GM23248 (cell line): Measurements from ENCODE around the gene TUBA4A. TPM values are rescaled to one million over a fixed set of nuclear protein-coding genes. Genes with fewer than 3 reads are reported as not detected.

Experiments
- DNase-seq: peaks from one replicate; pipeline ENCODE4 v3.0.0-alpha.2; 2015
- H2AFZ ChIP-seq: fragments of 200-600 bp; sonication (generic); 2 replicates; pipeline ENCODE4 v1.6.1; 2016; ENCODE audit warnings: antibody characterized with exemption
- H3F3A ChIP-seq: fragments of 200-600 bp; sonication (generic); 2 replicates; pipeline ENCODE4 v1.6.1; 2016; ENCODE audit warnings: mild to moderate bottlenecking, antibody characterized with exemption, mixed run types; ENCODE audit not compliant: insufficient read depth
- H3K27ac ChIP-seq: fragments of 200-600 bp; sonication (generic); 2 replicates; pipeline ENCODE4 v1.5.1; 2016; ENCODE audit warnings: mild to moderate bottlenecking
- H3K27me3 ChIP-seq: fragments of 200-600 bp; sonication (generic); replicated peaks from 2 replicates; pipeline ENCODE4 v1.6.1; 2016; ENCODE audit warnings: mild to moderate bottlenecking; ENCODE audit not compliant: insufficient read depth
- H3K36me3 ChIP-seq: fragments of 200-600 bp; sonication (generic); 2 replicates; pipeline ENCODE4 v1.6.1; 2016; ENCODE audit warnings: low read depth, mild to moderate bottlenecking
- H3K4me1 ChIP-seq: fragments of 200-600 bp; sonication (generic); 2 replicates; pipeline ENCODE4 v1.6.1; 2016; ENCODE audit warnings: mild to moderate bottlenecking; ENCODE audit not compliant: insufficient read depth
- H3K4me2 ChIP-seq: fragments of 200-600 bp; sonication (generic); one replicate; pipeline ENCODE4 v1.6.1; 2016; ENCODE audit warnings: mild to moderate bottlenecking; ENCODE audit not compliant: unreplicated experiment
- H3K4me3 ChIP-seq: fragments of 200-600 bp; sonication (generic); 2 replicates; pipeline ENCODE4 v1.5.1; 2016; ENCODE audit warnings: mild to moderate bottlenecking
- H3K79me2 ChIP-seq: fragments of 200-600 bp; sonication (generic); 2 replicates; pipeline ENCODE4 v1.6.1; 2016; ENCODE audit warnings: mild to moderate bottlenecking; ENCODE audit not compliant: insufficient read depth
- H3K9ac ChIP-seq: fragments of 200-600 bp; sonication (generic); 2 replicates; pipeline ENCODE4 v1.6.1; 2016; ENCODE audit warnings: mild to moderate bottlenecking
- H3K9me2 ChIP-seq: fragments of 200-600 bp; sonication (generic); 2 replicates; pipeline ENCODE4 v1.6.1; 2016; ENCODE audit warnings: mixed run types, mild to moderate bottlenecking, moderate library complexity; ENCODE audit not compliant: insufficient read depth
- H3K9me3 ChIP-seq: fragments of 200-600 bp; sonication (generic); one replicate; pipeline ENCODE4 v1.6.1; 2017; ENCODE audit warnings: low read depth
- H4K20me1 ChIP-seq: fragments of 200-600 bp; sonication (generic); 2 replicates; pipeline ENCODE4 v1.6.0; 2016; ENCODE audit not compliant: insufficient read depth
- EZH2 ChIP-seq: fragments of 200-600 bp; sonication (generic); IDR thresholded peaks from 2 replicates; pipeline ENCODE4 v1.6.1; 2018; ENCODE audit warnings: antibody characterized with exemption, mild to moderate bottlenecking; ENCODE audit not compliant: insufficient read depth, poor library complexity, severe bottlenecking
- EZH2phosphoT487 ChIP-seq: fragments of 200-600 bp; sonication (generic); IDR thresholded peaks from 2 replicates; pipeline ENCODE4 v1.6.1; 2018; ENCODE audit warnings: antibody characterized with exemption, moderate library complexity, mild to moderate bottlenecking, low read depth; ENCODE audit not compliant: insufficient read depth
- WGBS, 2 experiments: methylation state at CpG; one replicate each; pipeline ENCODE4 v1.1.6; 2015 to 2017; ENCODE audit warnings: low lambda C conversion rate in 2 of 2, low coverage in 1 of 2; ENCODE audit errors: missing lambda C conversion rate in 2 of 2; 5-methylcytosine and 5-hydroxymethylcytosine counted together
- in situ Hi-C: fragments of 300-500 bp; cut with MboI; formaldehyde crosslinking; loops from 2 replicates; pipeline ENCODE4 v1.15.0; 2020
- polyA plus RNA-seq: library from polyadenylated mRNA; unstranded; fragments of >200 nt; fragmentation: Nextera tagmentation; extraction: Ambion mirVana; gene quantifications from 2 replicates; pipeline ENCODE4 v1.2.1, GENCODE V29; 2016
- total RNA-seq: library from RNA; depleted of rRNA; stranded (reverse); fragments of >200 nt; shearing (Covaris generic); gene quantifications from 2 replicates; pipeline ENCODE4 v1.2.3, GENCODE V29; 2014

TUBA4A gene
- total and polyA plus RNA-seq, 2 experiments from 2014 or later, result 14.3 to 14.5 TPM

- TF ChIP-seq EZH2 (no peak), EZH2phosphoT487 (no peak)
- H3K4me2 ChIP-seq, result peak overlapping the region; percentile 50
- no peaks in the 10 kb centered on the region for H3K27me3 ChIP-seq
Observed at GRCh38 chr2:219285373-219285735, 31.6 kb upstream of the TUBA4A start.

GRCh38 chr2:219284501-219285372 is 31.0 kb upstream of the TUBA4A start:
- Histone ChIP-seq H3F3A (peaks cover 8% of the 10 kb centered on the region), H4K20me1 (no peaks in the 10 kb centered on the region), H3K4me3 (no peak overlapping the region), H2AFZ (no peak overlapping the region), H3K36me3 (no peaks in the 10 kb centered on the region), H3K9me2 (no peaks in the 10 kb centered on the region), H3K4me2 (no peak overlapping the region), H3K27me3 (no peaks in the 10 kb centered on the region), H3K9ac (no peak overlapping the region), H3K27ac (peak overlapping the region; percentile 33; the same call in 1 of the 2 replicates), H3K4me1 (peaks cover 29% of the 10 kb centered on the region), H3K9me3 (no peaks in the 10 kb centered on the region), H3K79me2 (peaks cover 14% of the 10 kb centered on the region; the same call in 1 of the 2 replicates)
- 89 to 91% methylated on average over 16 of the region's 16 CpGs for WGBS, 2 experiments
- no peak for TF ChIP-seq EZH2
- in situ Hi-C loops, result no loop called here
- DNase-seq, result peak; percentile 42

More at GRCh38 chr2:219285373-219285735, 31.6 kb upstream of the TUBA4A start:
- no peak overlapping the region for H3K4me3 ChIP-seq
- no peak overlapping the region for H2AFZ ChIP-seq
- H3K9me2 ChIP-seq, result no peaks in the 10 kb centered on the region
- H3K36me3 ChIP-seq, result no peaks in the 10 kb centered on the region
- H3K9ac ChIP-seq, result peak overlapping the region; percentile 38; the same call in 1 of the 2 replicates
- H3F3A ChIP-seq, result peaks cover 8% of the 10 kb centered on the region
- H3K27ac ChIP-seq, result peak overlapping the region; percentile 33; the same call in 1 of the 2 replicates
- H3K4me1 ChIP-seq, result peaks cover 25% of the 10 kb centered on the region
- H3K9me3 ChIP-seq, result no peaks in the 10 kb centered on the region
- in situ Hi-C loops, result no loop called here
- no peaks in the 10 kb centered on the region for H4K20me1 ChIP-seq
- H3K79me2 ChIP-seq, result peaks cover 8% of the 10 kb centered on the region; the same call in 1 of the 2 replicates
- no peak for DNase-seq
- 75 to 77% methylated on average over 11 to 12 of the region's 12 CpGs for WGBS, 2 experiments

- Histone ChIP-seq H3K36me3 (no peaks in the 10 kb centered on the region), H3K4me3 (no peak overlapping the region)
Observed at GRCh38 chr2:219282943-219283581, 29.3 kb upstream of the TUBA4A start.

GRCh38 chr2:219282375-219282774 is 28.7 kb upstream of the TUBA4A start:
- H3K4me2 ChIP-seq, result no peak overlapping the region
- H3K79me2 ChIP-seq, result peaks cover 15% of the 10 kb centered on the region; the same call in 1 of the 2 replicates
- in situ Hi-C loops, result no loop called here
- H3K9ac ChIP-seq, result no peak overlapping the region
- H3K27ac ChIP-seq, result no peak overlapping the region
- no peak overlapping the region for H2AFZ ChIP-seq
- H3K9me3 ChIP-seq, result no peaks in the 10 kb centered on the region
- no peak overlapping the region for H3K4me3 ChIP-seq
- no peaks in the 10 kb centered on the region for H3K36me3 ChIP-seq
- no peaks in the 10 kb centered on the region for H3K27me3 ChIP-seq
- peaks cover 30% of the 10 kb centered on the region for H3K4me1 ChIP-seq
- no peaks in the 10 kb centered on the region for H3K9me2 ChIP-seq
- peaks cover 10% of the 10 kb centered on the region for H3F3A ChIP-seq
- 69 to 75% methylated on average over 5 of the region's 5 CpGs for WGBS, 2 experiments
- H4K20me1 ChIP-seq, result no peaks in the 10 kb centered on the region
- TF ChIP-seq EZH2, result no peak
- no peak for TF ChIP-seq EZH2phosphoT487
- no peak for DNase-seq

More at GRCh38 chr2:219282943-219283581, 29.3 kb upstream of the TUBA4A start:
- H3F3A ChIP-seq, result peaks cover 8% of the 10 kb centered on the region
- H4K20me1 ChIP-seq, result no peaks in the 10 kb centered on the region
- WGBS, 2 experiments, result 88% methylated on average over 14 to 17 of the region's 17 CpGs
- H3K9ac ChIP-seq, result no peak overlapping the region
- peaks cover 27% of the 10 kb centered on the region for H3K4me1 ChIP-seq
- no peak overlapping the region for H3K4me2 ChIP-seq
- H3K9me3 ChIP-seq, result no peaks in the 10 kb centered on the region
- DNase-seq, result no peak
- in situ Hi-C loops, result no loop called here
- H3K27ac ChIP-seq, result no peak overlapping the region
- no peaks in the 10 kb centered on the region for H3K27me3 ChIP-seq
- no peak for TF ChIP-seq EZH2
- TF ChIP-seq EZH2phosphoT487, result no peak
- H2AFZ ChIP-seq, result no peak overlapping the region
- H3K9me2 ChIP-seq, result no peaks in the 10 kb centered on the region
- peaks cover 15% of the 10 kb centered on the region; the same call in 1 of the 2 replicates for H3K79me2 ChIP-seq
